ENCODE results near the gene CPNE4.

DNA sequence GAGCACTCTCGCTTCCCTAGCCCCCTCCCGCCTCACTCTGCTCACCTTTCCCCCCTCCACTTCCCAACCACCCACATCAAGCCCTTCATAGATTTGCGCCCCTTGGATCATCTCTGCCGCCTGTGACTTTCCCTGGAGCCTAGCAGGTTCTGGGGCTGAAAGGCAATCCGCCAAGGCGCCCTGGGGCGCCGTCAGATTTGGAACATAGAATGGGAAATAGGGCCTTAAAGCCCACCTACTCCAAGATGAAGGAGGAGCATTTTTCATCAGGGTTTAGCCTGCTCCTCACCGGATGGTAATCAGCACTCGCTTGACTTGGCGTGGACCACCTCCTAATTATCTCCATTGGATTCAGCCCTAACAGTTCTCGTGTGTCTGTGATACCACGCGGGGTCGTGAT, 1.3 kb downstream of the CPNE4 start:
- TF ChIP-seq, protein P1, sequence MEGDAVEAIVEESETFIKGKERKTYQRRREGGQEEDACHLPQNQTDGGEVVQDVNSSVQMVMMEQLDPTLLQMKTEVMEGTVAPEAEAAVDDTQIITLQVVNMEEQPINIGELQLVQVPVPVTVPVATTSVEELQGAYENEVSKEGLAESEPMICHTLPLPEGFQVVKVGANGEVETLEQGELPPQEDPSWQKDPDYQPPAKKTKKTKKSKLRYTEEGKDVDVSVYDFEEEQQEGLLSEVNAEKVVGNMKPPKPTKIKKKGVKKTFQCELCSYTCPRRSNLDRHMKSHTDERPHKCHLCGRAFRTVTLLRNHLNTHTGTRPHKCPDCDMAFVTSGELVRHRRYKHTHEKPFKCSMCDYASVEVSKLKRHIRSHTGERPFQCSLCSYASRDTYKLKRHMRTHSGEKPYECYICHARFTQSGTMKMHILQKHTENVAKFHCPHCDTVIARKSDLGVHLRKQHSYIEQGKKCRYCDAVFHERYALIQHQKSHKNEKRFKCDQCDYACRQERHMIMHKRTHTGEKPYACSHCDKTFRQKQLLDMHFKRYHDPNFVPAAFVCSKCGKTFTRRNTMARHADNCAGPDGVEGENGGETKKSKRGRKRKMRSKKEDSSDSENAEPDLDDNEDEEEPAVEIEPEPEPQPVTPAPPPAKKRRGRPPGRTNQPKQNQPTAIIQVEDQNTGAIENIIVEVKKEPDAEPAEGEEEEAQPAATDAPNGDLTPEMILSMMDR (conservative IDR thresholded peaks at IDR 0.05; ENCODE audit: low read depth, low read length), result no peak
- TF ChIP-seq EZH2 (IDR thresholded peaks at IDR 0.05; ENCODE audit: borderline replicate concordance, low read depth, low read length, poor library complexity, severe bottlenecking), result no peak

All from A673 (cell line).